ENCODE results near the gene RSAD2. TPM values are rescaled to one million over a fixed set of nuclear protein-coding genes. Genes with fewer than 3 reads are reported as not detected.

Gene RSAD2
- total and polyA plus RNA-seq, 9 of the 15 experiments (the other 6 are each of a cell fraction or from before 2014, with no cell fraction given) = 0.15 to 1.4 (median 0.28) TPM

DNA sequence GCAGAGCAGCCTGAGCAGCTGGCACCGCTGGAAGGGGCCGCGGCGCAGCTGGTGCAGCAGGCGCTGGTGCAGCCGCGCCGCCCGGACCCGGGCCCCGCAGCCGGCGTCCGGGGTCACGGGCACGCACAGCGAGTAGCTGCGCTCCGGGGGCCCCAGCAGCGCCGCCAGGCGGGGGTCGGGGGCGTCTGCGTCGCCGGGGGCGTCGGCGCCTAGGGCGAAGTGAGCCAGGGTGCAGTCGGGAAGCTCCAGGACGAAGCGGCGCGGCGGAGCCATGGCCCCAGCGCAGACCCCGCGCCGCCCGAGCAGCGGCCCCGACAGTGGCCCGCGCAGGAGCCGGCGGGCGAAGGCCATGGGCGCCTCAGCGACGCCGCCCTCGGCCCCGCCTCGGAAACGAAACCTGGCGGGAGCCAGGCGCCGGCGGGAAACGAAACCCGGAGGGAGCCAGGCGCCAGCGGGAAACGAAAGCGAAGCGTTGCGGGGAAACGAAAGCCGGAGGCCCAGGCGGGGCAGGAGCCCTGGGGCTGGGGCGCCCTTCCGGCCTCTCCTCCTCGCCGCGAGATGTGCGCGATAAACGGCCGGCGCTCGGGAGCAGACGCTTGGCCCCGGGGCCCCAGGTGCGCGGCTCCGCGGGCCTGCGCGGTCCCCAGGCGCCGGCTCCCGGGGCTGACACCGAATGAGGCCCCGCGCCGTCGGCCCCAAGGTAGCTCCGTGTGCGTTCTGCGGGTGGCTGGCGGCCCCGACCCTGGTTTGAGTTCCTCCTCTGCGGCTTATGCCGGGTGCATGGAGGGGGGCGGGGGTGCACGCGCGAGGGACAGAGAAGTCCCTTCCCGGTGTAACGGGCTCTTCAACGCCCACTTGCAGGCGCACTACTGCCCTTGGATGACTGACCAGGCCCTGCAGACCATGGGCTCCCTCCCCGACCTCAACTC is 12.0 kb upstream of the RSAD2 start, which contains the start of gene CMPK2:
TSS of gene CMPK2 (minus strand) at position 562 of the 929 bp plus-strand sequence. CDS start at position 351, 211 bp downstream.
- Histone ChIP-seq H3K79me2 (ENCODE audit: control insufficient read depth, insufficient read depth, low read length) (peaks cover 4% of the 10 kb centered on the region; the same call in 1 of the 3 replicates), H3K36me3 (ENCODE audit: control insufficient read depth, insufficient read depth, low read length) (peaks cover 12% of the 10 kb centered on the region; the same call in 1 of the 3 replicates), H3K9ac (ENCODE audit: insufficient read depth in 1 of 2, low read depth in 2 of 2, low read length in 2 of 2) (peak within 1 kb of the TSS; percentile 80 to 93), H3K27ac (ENCODE audit: extremely low read depth, low read depth, low read length) (peak within 1 kb of the TSS; percentile 86), H2AFZ (ENCODE audit: low read depth, low read length) (peak within 1 kb of the TSS; percentile 90), H3K4me1 (replicated peaks in 1 of 2; ENCODE audit: control insufficient read depth in 2 of 2, insufficient read depth in 2 of 2, low read length in 2 of 2) (peaks cover 14 to 19% of the 10 kb centered on the region in 2 experiments), H3K4me3 (peak within 1 kb of the TSS; percentile 58), H3K9me3 (replicated peaks; ENCODE audit: control insufficient read depth, insufficient read depth, low read depth, low read length) (no peaks in the 10 kb centered on the region; the same call in 1 of the 2 replicates), H3K4me2 (ENCODE audit: insufficient read depth, low read length) (peak within 1 kb of the TSS; percentile 97), H3K9me1 (ENCODE audit: control insufficient read depth, insufficient read depth, low read length) (no peaks in the 10 kb centered on the region), H4K20me1 (replicated peaks; ENCODE audit: control insufficient read depth, insufficient read depth, low read length) (no peaks in the 10 kb centered on the region), H3K27me3 (ENCODE audit: control insufficient read depth in 2 of 2, insufficient read depth in 2 of 2, low read length in 2 of 2) (no peaks in the 10 kb centered on the region)
- CTCF ChIA-PET (ENCODE audit: low intra/inter-chr PET ratio) = interaction anchor here (0.7 to 1.9 kb wide), 3 partner anchors 39 to 181 kb away, joined by 3 to 8 read pairs (median 5); no protein-coding TSS in a partner anchor
- intact Hi-C loops (cut with micrococcal nuclease) (loop anchor here (1.0 to 2.0 kb wide), 4 partner anchors 15 to 45 kb away; no protein-coding TSS in a partner anchor), in situ Hi-C loops (cut with MboI) (no loop called here)
- no TSS peak for BruUV-seq (replicated peaks)
- DNase-seq (ENCODE audit: extremely low read depth in 1 of 4, low spot score in 3 of 4) = peak; percentile 75 to 84 (median 82)
- FAIRE-seq = peak; percentile 55
- POLR2A ChIA-PET = interaction anchor here (1.0 to 3.3 kb wide), 4 partner anchors 12 to 157 kb away, joined by 3 to 21 read pairs (median 6); partner anchors contain the start of gene RSAD2
- WGBS (ENCODE audit: insufficient coverage, low coverage, missing lambda C conversion rate) = under 1% methylated on average over 81 of the region's 115 CpGs
- ATAC-seq = peak; percentile 88
- TF ChIP-seq CHD2 (IDR thresholded peaks at IDR 0.05; ENCODE audit: low read depth, low read length) (no peak), NCOA1 (IDR thresholded peaks at IDR 0.05; ENCODE audit: low read depth) (no peak), U2AF1 (optimal IDR thresholded peaks at IDR 0.05; ENCODE audit: low read depth, low read length) (peak; percentile 16), HDAC3 (IDR thresholded peaks at IDR 0.05; ENCODE audit: borderline replicate concordance, partially characterized antibody) (no peak), SP1 (CRISPR knock-in tag; IDR thresholded peaks at IDR 0.05) (no peak), ZNF445 (CRISPR knock-in tag; IDR thresholded peaks at IDR 0.05; ENCODE audit: low read depth) (no peak), ZZZ3 (IDR thresholded peaks at IDR 0.05) (no peak)
- TF ChIP-seq, protein P1, sequence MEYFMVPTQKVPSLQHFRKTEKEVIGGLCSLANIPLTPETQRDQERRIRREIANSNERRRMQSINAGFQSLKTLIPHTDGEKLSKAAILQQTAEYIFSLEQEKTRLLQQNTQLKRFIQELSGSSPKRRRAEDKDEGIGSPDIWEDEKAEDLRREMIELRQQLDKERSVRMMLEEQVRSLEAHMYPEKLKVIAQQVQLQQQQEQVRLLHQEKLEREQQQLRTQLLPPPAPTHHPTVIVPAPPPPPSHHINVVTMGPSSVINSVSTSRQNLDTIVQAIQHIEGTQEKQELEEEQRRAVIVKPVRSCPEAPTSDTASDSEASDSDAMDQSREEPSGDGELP (CRISPR knock-in tag; IDR thresholded peaks at IDR 0.05; ENCODE audit: borderline replicate concordance) = peak; percentile 9; the same call in 1 of the 2 replicates
- TF ChIP-seq, protein P2, sequence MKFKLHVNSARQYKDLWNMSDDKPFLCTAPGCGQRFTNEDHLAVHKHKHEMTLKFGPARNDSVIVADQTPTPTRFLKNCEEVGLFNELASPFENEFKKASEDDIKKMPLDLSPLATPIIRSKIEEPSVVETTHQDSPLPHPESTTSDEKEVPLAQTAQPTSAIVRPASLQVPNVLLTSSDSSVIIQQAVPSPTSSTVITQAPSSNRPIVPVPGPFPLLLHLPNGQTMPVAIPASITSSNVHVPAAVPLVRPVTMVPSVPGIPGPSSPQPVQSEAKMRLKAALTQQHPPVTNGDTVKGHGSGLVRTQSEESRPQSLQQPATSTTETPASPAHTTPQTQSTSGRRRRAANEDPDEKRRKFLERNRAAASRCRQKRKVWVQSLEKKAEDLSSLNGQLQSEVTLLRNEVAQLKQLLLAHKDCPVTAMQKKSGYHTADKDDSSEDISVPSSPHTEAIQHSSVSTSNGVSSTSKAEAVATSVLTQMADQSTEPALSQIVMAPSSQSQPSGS (CRISPR knock-in tag; IDR thresholded peaks at IDR 0.05) = no peak
- TF ChIP-seq, protein P3, sequence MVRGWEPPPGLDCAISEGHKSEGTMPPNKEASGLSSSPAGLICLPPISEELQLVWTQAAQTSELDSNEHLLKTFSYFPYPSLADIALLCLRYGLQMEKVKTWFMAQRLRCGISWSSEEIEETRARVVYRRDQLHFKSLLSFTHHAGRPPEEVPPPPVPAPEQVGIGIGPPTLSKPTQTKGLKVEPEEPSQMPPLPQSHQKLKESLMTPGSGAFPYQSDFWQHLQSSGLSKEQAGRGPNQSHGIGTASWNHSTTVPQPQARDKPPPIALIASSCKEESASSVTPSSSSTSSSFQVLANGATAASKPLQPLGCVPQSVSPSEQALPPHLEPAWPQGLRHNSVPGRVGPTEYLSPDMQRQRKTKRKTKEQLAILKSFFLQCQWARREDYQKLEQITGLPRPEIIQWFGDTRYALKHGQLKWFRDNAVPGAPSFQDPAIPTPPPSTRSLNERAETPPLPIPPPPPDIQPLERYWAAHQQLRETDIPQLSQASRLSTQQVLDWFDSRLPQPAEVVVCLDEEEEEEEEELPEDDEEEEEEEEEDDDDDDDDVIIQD (CRISPR knock-in tag; IDR thresholded peaks at IDR 0.05) = 0 out of 2 replicates have a peak, but pooled peaks have one; percentile 15
- TF ChIP-seq, protein P4, sequence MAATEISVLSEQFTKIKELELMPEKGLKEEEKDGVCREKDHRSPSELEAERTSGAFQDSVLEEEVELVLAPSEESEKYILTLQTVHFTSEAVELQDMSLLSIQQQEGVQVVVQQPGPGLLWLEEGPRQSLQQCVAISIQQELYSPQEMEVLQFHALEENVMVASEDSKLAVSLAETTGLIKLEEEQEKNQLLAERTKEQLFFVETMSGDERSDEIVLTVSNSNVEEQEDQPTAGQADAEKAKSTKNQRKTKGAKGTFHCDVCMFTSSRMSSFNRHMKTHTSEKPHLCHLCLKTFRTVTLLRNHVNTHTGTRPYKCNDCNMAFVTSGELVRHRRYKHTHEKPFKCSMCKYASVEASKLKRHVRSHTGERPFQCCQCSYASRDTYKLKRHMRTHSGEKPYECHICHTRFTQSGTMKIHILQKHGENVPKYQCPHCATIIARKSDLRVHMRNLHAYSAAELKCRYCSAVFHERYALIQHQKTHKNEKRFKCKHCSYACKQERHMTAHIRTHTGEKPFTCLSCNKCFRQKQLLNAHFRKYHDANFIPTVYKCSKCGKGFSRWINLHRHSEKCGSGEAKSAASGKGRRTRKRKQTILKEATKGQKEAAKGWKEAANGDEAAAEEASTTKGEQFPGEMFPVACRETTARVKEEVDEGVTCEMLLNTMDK (IDR thresholded peaks at IDR 0.05; ENCODE audit: borderline replicate concordance, insufficient read depth, low read depth, low read length, poor library complexity, severe bottlenecking) = peak; percentile 32
